NCI-H82 treated with DMSO at 0.1 percent for 48 hours (cell line): ENCODE data around the gene RTN4.
"Not testable (repeated sequence)": the region's sequence is repeated elsewhere in the genome, so short reads cannot be mapped to it uniquely, and the experiment has no call there.

ENCODE experiments used
- DNase-seq: peaks from one replicate; lab custom pipeline; 2025; ENCODE audit not compliant: unreplicated experiment; lab: John Stamatoyannopoulos, UW

Gene RTN4, protein sequence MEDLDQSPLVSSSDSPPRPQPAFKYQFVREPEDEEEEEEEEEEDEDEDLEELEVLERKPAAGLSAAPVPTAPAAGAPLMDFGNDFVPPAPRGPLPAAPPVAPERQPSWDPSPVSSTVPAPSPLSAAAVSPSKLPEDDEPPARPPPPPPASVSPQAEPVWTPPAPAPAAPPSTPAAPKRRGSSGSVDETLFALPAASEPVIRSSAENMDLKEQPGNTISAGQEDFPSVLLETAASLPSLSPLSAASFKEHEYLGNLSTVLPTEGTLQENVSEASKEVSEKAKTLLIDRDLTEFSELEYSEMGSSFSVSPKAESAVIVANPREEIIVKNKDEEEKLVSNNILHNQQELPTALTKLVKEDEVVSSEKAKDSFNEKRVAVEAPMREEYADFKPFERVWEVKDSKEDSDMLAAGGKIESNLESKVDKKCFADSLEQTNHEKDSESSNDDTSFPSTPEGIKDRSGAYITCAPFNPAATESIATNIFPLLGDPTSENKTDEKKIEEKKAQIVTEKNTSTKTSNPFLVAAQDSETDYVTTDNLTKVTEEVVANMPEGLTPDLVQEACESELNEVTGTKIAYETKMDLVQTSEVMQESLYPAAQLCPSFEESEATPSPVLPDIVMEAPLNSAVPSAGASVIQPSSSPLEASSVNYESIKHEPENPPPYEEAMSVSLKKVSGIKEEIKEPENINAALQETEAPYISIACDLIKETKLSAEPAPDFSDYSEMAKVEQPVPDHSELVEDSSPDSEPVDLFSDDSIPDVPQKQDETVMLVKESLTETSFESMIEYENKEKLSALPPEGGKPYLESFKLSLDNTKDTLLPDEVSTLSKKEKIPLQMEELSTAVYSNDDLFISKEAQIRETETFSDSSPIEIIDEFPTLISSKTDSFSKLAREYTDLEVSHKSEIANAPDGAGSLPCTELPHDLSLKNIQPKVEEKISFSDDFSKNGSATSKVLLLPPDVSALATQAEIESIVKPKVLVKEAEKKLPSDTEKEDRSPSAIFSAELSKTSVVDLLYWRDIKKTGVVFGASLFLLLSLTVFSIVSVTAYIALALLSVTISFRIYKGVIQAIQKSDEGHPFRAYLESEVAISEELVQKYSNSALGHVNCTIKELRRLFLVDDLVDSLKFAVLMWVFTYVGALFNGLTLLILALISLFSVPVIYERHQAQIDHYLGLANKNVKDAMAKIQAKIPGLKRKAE

DNA sequence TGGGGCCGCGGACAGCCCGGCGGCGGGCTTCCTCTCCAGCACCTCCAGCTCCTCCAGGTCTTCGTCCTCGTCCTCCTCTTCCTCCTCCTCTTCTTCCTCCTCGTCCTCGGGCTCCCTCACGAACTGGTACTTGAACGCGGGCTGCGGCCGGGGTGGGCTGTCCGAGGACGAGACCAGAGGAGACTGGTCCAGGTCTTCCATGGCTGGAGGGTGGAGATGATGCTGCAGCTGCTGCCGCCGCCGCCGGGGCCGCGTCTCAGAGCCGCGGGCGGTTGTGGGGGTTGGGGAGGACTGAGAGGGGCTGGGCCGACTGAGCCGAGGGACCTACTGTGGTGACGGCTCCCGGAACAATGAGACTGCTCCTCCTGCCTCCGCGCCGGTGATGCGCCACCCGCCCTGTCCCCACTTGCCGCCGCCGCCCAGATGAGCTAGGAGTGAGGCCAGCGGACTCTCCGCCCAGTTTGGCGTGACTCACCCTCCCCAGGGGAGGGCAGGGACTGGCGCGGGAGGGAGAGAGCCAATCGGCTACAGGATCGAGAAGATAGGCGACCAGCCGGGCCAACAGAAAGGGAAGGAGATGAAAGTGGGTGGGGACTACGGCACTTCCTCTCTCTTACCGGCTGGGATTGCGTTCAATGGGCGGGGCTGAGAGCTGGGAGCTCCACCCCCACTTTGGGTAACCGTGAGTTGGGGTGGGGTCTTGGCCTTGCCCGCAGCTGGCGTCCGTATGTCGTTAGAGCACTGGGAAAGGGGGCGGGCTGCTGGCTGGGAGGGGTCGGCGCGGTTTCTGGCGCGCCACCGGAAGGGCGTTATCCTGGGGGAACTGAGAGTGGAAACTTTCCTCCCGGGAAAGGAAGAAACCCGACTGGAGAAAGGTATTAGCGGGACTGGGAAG, at the start of gene RTN4:
Gene RTN4 (minus strand): TSS at position 352 of the 895 bp plus-strand sequence. CDS start 151 bp downstream, at position 201.
- DNase-seq = peak; percentile 99

GRCh38 chr2:55099493-55099877, 49.2 kb upstream of the RTN4 start:
- no peak for DNase-seq

- DNase-seq = peak; percentile 78
Measured at GRCh38 chr2:55097461-55098410, 47.5 kb upstream of the RTN4 start.

GRCh38 chr2:55097082-55097460, 46.8 kb upstream of the RTN4 start:
- DNase-seq = no peak

DNA sequence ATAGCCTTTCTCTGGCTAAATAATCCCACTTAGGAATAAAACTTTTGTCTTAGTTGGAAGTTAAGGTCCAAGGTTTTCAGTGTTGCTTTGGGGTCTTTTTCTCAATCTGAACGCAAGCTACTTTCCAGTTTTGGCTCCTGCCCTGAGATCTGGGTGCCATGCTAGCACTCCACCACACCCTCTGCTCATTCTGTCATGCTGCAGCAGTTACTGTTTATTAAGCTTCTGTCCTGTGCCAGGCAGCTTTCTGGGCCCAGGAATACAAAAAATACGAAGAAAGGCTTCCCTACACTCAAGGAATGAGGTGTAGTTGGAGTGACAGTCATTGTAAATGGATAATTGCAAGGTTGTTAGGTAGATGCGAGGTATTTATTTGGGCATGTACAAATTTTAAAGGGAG, 46.3 kb upstream of the RTN4 start:
- no peak for DNase-seq

GRCh38 chr2:55093381-55093780, 43.1 kb upstream of the RTN4 start:
- DNase-seq = no peak

DNA sequence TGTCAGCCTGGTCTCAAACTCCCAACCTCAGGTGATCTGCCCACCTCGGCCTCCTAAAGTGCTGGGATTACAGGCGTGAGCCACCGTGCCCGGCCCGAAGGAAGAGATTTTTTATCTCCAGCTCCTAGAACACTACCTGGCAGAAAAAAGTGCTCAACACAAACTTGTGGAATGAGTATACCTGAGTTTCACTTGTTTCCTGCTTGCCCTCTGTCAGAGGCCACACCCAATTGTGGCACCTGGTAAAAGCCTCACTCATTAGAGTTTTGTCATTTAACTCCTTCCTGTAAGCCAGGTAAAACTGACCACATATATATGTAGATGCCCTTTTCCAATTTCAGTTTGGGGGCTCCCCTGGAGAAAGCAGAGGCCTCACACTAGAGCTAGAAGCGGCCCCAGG, 42.2 kb upstream of the RTN4 start:
- DNase-seq = no peak

DNA sequence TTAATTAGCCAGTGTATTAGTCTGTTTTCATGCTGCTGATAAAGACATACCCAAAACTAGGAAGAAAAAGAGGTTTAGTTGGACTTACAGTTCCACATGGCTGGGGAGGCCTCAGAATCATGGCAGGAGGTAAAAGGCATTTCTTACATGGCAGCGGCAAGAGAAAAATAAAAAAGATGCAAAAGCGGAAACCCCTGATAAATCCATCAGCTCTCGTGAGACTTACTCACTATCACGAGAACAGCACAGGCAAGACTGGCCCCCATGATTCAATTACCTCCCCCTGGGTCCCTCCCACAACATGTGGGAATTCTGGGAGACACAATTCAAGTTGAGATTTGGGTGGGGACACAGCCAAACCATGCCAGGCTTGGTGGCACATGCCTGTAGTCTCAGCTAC, 41.4 kb upstream of the RTN4 start:
- not testable (repeated sequence) for DNase-seq

DNA sequence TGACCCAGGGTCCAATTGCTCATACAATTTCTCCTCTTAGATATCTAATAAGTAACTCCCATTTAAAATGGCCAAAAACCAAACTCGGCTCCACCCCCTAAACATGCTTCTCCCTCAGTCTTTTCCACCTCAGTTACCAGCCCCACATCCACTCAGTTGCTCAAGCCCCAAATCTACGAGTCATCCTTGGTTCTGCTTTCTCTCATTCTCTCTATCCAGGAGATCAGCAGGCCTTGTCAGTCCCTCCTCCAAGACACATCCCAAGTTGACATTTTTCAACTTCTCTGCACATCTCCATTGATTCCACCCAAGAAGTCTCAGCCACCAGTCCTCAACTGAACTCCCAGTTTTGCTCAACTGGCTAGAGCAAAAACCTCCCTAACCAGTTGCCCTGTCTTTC, 40.5 kb upstream of the RTN4 start:
- no peak for DNase-seq

GRCh38 chr2:55089726-55090125, 39.5 kb upstream of the RTN4 start:
- DNase-seq = no peak

DNA sequence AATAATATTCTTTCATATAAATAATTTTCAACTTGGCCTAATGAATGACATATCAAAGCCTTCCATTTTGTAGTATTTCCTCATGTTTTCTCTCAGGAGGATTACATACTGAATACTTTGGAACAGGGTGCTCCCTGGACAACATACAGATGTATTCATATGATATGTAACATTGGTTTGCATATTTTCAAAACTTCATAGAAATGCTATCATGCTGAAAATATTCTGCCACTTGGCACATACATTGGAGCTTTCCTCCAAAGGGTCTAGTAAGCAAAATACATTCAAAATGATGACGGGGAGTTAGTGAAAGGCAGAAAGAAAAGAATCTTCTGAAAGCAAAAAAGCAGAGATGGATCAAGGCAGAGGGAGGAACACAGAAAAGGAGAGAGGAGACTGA, 38.1 kb upstream of the RTN4 start:
- no peak for DNase-seq

DNA sequence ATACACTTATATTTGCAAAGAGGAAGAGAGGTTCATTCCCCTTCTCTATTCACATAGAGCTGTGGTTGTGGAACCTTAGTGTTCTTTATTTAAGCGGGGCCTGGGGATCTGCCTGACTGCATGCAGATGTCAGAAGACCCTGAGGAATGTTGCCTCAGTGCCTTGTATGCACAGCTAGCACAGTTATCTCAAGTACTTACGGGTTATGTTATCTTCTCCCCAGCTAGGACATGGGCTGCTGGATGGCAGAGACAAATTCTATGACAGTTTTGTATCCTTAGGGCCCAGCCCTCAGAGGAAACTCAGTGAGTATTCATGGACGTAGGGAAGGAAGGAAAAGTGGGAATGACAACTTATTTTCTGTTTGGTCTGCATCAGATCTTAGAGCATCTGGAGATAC, 37.7 kb upstream of the RTN4 start:
- no peak for DNase-seq

DNA sequence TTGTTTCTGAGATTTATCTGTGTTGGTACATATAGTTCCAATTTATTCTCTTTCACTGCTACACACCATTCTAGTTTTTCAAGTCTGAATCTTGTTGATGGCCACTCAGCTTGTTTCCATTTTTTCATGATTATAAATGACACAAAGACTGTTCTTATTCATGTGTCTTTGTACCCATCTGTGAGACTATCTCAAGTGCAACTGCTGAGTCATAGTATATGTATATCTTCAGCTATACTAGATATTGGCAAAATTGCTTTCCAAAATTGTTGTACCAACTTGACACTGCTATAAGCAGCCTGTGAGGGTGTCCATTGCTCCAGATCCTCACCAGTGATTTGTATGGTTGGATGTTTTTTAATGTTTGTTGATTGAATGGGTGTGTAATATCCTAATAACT, 37.2 kb upstream of the RTN4 start:
- DNase-seq = no peak

- DNase-seq = no peak
Measured at GRCh38 chr2:55085113-55086040, 35.1 kb upstream of the RTN4 start.

DNA sequence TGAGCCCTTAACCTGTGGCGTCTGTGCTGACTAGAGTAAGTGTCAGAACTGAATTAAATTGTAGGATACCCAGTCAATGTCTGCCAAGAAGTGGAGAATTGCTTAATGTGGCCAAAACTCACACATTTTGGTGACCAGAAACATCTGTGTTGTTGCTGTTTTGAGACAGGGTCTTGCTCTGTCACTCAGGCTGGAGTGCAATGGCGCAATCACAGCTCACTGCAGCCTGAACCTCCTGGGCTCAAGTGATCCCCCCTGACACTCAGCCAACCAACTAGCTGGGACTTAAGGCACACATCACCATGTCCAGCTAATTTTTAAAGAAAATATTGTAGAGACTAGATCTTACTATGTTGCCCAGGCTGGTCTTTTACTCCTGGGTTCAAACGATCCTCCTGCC, 34.4 kb upstream of the RTN4 start:
- DNase-seq = no peak

- no peak for DNase-seq
Measured at GRCh38 chr2:55080204-55080738, 30.0 kb upstream of the RTN4 start.

- no peak for DNase-seq
Measured at GRCh38 chr2:55078956-55079355, 28.7 kb upstream of the RTN4 start.

GRCh38 chr2:55076721-55077120, 26.5 kb upstream of the RTN4 start:
- no peak for DNase-seq
